GM18520 (cell line): ENCODE measurements around the gene CCDC93.
"Not testable (repeated sequence)": the region's sequence is repeated elsewhere in the genome, so short reads cannot be mapped to it uniquely, and the experiment has no call there.

ENCODE experiments used
- ATAC-seq: cut with Tn5 transposase; IDR thresholded peaks from one replicate; pipeline ENCODE4 v1.9.1; 2021; ENCODE audit not compliant: unreplicated experiment

The CCDC93 gene

GRCh38 chr2:117957616-117958015 lies 56.3 kb downstream of the CCDC93 start:
- ATAC-seq, result no peak

- no peak for ATAC-seq
Observed at GRCh38 chr2:117956036-117956796, 57.7 kb downstream of the CCDC93 start.

- no peak for ATAC-seq
Observed at GRCh38 chr2:117953231-117953630, 60.6 kb downstream of the CCDC93 start.

- ATAC-seq, result no peak
Observed at GRCh38 chr2:117952701-117953100, 61.2 kb downstream of the CCDC93 start.

GRCh38 chr2:117952228-117952627 lies 61.6 kb downstream of the CCDC93 start:
- no peak for ATAC-seq

GRCh38 chr2:117949806-117950205 lies 64.1 kb downstream of the CCDC93 start:
- ATAC-seq, result no peak

- no peak for ATAC-seq
Observed at GRCh38 chr2:117948615-117949014, 65.3 kb downstream of the CCDC93 start.

- no peak for ATAC-seq
Observed at GRCh38 chr2:117945296-117945695, 68.6 kb downstream of the CCDC93 start.

- ATAC-seq, result no peak
Observed at GRCh38 chr2:117944816-117945215, 69.1 kb downstream of the CCDC93 start.

GRCh38 chr2:117943013-117943672 lies 70.7 kb downstream of the CCDC93 start:
- ATAC-seq, result no peak

- ATAC-seq, result no peak
Observed at GRCh38 chr2:117942551-117942950, 71.3 kb downstream of the CCDC93 start.

GRCh38 chr2:117941693-117942092 lies 72.2 kb downstream of the CCDC93 start:
- ATAC-seq, result no peak

GRCh38 chr2:117940436-117940835 lies 73.4 kb downstream of the CCDC93 start:
- ATAC-seq, result no peak

- no peak for ATAC-seq
Observed at GRCh38 chr2:117938611-117939010, 75.3 kb downstream of the CCDC93 start.

GRCh38 chr2:117936871-117937428 lies 76.9 kb downstream of the CCDC93 start:
- ATAC-seq, result no peak

GRCh38 chr2:117935954-117936353 lies 77.9 kb downstream of the CCDC93 start:
- ATAC-seq, result no peak

- ATAC-seq, result no peak
Observed at GRCh38 chr2:117935456-117935855, 78.4 kb downstream of the CCDC93 start.

GRCh38 chr2:117933884-117934354 lies 80.0 kb downstream of the CCDC93 start:
- ATAC-seq, result no peak

GRCh38 chr2:117931978-117932377 lies 81.9 kb downstream of the CCDC93 start:
- no peak for ATAC-seq

GRCh38 chr2:117931266-117931665 lies 82.6 kb downstream of the CCDC93 start:
- no peak for ATAC-seq

- ATAC-seq, result no peak
Observed at GRCh38 chr2:117930775-117931174, 83.1 kb downstream of the CCDC93 start.

GRCh38 chr2:117923471-117923870 lies 90.4 kb downstream of the CCDC93 start:
- not testable (repeated sequence) for ATAC-seq
